HUES6 (cell line): ENCODE data around the gene OBSCN.
A peak's percentile ranks its signal among the peaks of the same experiment; 100 is the strongest.

ENCODE experiments used
- H3K27ac ChIP-seq: 2 replicates; pipeline ENCODE4 v1.7.0; 2013; ENCODE audit warnings: low read depth, mild to moderate bottlenecking, low read length, inconsistent platforms
- H3K27me3 ChIP-seq: 2 replicates; pipeline ENCODE4 v1.6.1; 2013; ENCODE audit warnings: low read length; ENCODE audit not compliant: control insufficient read depth, insufficient read depth
- H3K36me3 ChIP-seq: 2 replicates; pipeline ENCODE4 v1.6.1; 2013; ENCODE audit warnings: low read length; ENCODE audit not compliant: control insufficient read depth, insufficient read depth
- H3K4me1 ChIP-seq: 2 replicates; pipeline ENCODE4 v1.6.1; 2013; ENCODE audit warnings: low read length; ENCODE audit not compliant: control insufficient read depth, insufficient read depth
- H3K4me3 ChIP-seq: 2 replicates; pipeline ENCODE4 v1.5.1; 2013; ENCODE audit warnings: low read depth, low read length
- H3K9ac ChIP-seq: one replicate; pipeline ENCODE4 v1.6.1; 2013; ENCODE audit warnings: mild to moderate bottlenecking, low read length
- H3K9me3 ChIP-seq: 2 replicates; pipeline ENCODE4 v1.6.1; 2013; ENCODE audit warnings: low read depth, low read length; ENCODE audit not compliant: control insufficient read depth, insufficient read depth

OBSCN gene

DNA sequence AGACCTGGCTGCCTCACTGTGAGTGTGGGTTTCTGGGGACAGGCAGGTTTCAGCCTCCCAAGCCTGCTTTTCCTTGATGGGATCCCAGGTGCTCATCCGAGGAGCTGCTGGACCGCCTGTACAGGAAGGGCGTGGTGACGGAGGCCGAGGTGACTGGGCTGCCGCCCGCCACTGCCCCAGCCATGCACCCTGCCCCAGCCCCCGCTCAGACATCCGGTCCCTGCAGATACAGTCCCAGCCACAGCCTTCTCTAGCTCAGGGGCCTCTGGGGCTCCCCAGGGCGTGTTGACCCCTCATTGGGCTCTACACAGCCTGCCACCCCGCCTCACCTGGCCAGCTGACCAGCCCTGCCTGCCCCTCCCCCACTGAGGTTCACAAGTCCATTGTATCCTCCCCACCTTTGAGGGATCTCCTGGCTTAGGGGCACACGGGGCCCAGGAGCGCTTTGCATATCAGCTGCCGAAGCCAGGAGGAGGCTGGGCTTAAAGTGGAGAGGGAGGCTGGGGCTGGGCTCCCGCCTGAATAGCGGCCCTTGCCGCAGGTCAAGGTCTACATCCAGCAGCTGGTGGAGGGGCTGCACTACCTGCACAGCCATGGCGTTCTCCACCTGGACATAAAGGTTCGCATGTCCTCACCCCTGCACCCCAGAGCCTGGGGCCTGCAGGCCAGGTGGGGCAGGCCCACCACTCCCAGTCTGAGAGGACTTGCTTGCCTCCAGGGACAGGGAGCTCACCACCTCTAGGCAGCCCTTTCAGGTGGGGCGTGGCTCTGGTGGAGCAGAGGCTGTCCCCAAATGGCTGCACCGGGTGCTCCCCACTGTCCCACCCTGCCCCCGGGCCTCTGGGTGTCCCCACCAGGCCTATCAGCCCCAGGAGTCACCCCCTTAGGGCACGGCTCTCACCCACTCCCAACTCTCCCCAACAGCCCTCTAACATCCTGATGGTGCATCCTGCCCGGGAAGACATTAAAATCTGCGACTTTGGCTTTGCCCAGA lies 160.3 kb downstream of the OBSCN start:
- Histone ChIP-seq H3K9ac (no peak overlapping the region), H3K9me3 (no peaks in the 10 kb centered on the region), H3K4me1 (peaks cover 9% of the 10 kb centered on the region; the same call in 1 of the 2 replicates), H3K27ac (no peak overlapping the region), H3K36me3 (no peaks in the 10 kb centered on the region), H3K27me3 (peaks cover 3% of the 10 kb centered on the region; the same call in 1 of the 2 replicates), H3K4me3 (no peak overlapping the region)

DNA sequence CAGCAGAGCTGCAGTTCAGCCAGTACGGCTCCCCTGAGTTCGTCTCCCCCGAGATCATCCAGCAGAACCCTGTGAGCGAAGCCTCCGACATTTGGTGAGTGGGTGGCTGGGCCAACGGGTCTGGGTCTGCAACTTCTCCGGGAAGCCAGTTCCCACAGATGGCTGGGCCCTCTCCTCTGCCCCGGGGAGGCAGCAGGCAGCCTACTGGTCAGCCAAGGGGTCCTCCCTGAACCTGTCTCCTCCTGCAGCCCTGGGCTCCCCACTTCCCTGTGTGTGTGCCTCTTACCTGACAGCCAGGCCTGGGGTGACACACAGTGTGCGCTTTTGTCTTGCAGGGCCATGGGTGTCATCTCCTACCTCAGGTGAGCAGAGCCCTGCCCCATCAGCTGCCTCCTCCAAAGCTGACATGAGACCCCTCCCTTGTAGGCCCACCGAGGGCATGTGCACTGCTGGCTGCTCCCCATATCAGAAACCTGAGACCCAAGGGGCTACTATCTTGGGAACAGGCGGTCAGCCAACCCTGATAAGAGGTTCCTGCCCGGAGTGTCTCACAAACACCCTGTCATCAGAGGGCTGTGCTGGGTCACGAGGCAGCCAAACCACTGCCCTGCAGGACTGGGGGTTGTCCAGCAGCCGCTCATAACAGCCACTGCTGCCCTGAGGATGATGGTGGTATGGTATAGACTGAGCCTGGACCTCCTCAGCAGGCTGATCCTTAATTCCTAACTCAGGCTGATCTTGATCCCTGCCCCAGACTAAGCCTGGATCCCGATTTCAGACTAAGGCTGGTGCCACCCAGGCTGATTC lies 161.2 kb downstream of the OBSCN start:
- peaks cover 3% of the 10 kb centered on the region; the same call in 1 of the 2 replicates for H3K27me3 ChIP-seq
- no peak overlapping the region for H3K4me3 ChIP-seq
- peaks cover 9% of the 10 kb centered on the region; the same call in 1 of the 2 replicates for H3K4me1 ChIP-seq
- no peaks in the 10 kb centered on the region for H3K9me3 ChIP-seq
- no peak overlapping the region for H3K27ac ChIP-seq
- no peak overlapping the region for H3K9ac ChIP-seq
- no peaks in the 10 kb centered on the region for H3K36me3 ChIP-seq

DNA sequence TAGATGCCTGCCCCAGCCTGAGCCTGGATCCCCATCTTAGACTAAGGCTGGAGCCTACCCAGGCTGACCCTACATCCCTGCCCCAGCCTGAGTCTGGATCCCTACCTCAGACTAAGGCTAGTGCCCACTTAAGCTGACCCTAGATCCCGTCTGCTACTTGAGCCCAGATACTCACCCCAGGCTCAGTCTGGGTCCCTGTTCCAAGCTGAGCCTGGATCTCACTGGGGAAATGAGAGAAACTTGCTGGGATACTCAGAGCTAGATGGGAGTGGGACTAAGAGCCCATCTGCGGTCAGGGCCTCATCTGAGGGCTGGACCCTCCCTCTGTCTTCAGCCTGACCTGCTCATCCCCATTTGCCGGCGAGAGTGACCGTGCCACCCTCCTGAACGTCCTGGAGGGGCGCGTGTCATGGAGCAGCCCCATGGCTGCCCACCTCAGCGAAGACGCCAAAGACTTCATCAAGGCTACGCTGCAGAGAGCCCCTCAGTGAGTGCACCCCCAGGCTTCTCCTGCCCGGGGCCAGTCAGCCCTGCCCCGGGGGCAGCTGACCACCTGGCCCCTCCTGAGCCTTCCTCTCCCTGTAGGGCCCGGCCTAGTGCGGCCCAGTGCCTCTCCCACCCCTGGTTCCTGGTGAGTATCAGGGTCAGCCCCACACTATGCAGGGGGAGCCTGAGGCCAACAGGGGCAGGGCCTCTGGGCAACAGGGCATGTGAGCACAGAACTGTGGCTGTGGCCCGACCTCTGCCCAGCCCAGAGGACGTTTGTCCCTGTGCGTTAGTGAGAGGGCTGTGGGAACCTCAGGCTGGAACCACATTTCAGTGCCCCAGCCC lies 162.0 kb downstream of the OBSCN start:
- H3K4me3 ChIP-seq, result no peak overlapping the region
- peaks cover 3% of the 10 kb centered on the region; the same call in 1 of the 2 replicates for H3K27me3 ChIP-seq
- peaks cover 9% of the 10 kb centered on the region; the same call in 1 of the 2 replicates for H3K4me1 ChIP-seq
- no peak overlapping the region for H3K27ac ChIP-seq
- no peaks in the 10 kb centered on the region for H3K9me3 ChIP-seq
- H3K9ac ChIP-seq, result no peak overlapping the region
- H3K36me3 ChIP-seq, result no peaks in the 10 kb centered on the region

DNA sequence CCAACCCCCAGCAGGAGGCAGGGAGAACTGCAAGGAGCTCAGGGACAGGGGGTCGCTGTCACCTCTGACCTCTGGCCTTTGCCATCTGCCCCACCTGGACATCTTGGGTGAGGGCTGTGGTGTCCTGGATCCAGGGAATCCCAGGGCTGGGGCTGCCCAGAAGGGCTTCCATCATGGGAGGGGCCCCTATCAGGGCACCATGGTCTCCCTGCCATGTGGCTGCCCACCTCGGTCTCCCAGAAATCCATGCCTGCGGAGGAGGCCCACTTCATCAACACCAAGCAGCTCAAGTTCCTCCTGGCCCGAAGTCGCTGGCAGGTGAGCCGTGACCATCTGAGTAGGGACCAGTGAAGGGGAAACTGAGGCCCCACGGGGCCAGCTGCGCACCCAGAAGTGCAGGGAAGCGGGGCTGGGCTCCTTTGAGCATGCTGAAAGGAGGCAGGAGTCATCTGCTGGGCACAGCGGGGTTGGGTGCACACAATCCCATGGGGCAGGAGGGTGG lies 162.6 kb downstream of the OBSCN start:
- no peaks in the 10 kb centered on the region for H3K9me3 ChIP-seq
- H3K4me3 ChIP-seq, result no peak overlapping the region
- no peaks in the 10 kb centered on the region for H3K36me3 ChIP-seq
- no peak overlapping the region for H3K9ac ChIP-seq
- no peak overlapping the region for H3K27ac ChIP-seq
- peaks cover 3% of the 10 kb centered on the region; the same call in 1 of the 2 replicates for H3K27me3 ChIP-seq
- peaks cover 9% of the 10 kb centered on the region; the same call in 1 of the 2 replicates for H3K4me1 ChIP-seq

DNA sequence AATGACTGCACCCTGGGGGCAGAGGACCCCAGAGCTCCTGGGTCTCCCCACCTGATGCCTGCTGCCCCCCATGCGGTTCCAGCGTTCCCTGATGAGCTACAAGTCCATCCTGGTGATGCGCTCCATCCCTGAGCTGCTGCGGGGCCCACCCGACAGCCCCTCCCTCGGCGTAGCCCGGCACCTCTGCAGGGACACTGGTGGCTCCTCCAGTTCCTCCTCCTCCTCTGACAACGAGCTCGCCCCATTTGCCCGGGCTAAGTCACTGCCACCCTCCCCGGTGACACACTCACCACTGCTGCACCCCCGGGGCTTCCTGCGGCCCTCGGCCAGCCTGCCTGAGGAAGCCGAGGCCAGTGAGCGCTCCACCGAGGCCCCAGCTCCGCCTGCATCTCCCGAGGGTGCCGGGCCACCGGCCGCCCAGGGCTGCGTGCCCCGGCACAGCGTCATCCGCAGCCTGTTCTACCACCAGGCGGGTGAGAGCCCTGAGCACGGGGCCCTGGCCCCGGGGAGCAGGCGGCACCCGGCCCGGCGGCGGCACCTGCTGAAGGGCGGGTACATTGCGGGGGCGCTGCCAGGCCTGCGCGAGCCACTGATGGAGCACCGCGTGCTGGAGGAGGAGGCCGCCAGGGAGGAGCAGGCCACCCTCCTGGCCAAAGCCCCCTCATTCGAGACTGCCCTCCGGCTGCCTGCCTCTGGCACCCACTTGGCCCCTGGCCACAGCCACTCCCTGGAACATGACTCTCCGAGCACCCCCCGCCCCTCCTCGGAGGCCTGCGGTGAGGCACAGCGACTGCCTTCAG lies 163.3 kb downstream of the OBSCN start:
- H3K4me3 ChIP-seq, result no peak overlapping the region
- H3K9me3 ChIP-seq, result no peaks in the 10 kb centered on the region
- H3K9ac ChIP-seq, result no peak overlapping the region
- H3K27ac ChIP-seq, result no peak overlapping the region
- H3K36me3 ChIP-seq, result no peaks in the 10 kb centered on the region
- H3K27me3 ChIP-seq, result peaks cover 3% of the 10 kb centered on the region; the same call in 1 of the 2 replicates
- peaks cover 9% of the 10 kb centered on the region; the same call in 1 of the 2 replicates for H3K4me1 ChIP-seq

DNA sequence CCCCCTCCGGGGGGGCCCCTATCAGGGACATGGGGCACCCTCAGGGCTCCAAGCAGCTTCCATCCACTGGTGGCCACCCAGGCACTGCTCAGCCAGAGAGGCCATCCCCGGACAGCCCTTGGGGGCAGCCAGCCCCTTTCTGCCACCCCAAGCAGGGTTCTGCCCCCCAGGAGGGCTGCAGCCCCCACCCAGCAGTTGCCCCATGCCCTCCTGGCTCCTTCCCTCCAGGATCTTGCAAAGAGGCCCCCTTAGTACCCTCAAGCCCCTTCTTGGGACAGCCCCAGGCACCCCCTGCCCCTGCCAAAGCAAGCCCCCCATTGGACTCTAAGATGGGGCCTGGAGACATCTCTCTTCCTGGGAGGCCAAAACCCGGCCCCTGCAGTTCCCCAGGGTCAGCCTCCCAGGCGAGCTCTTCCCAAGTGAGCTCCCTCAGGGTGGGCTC lies 163.9 kb downstream of the OBSCN start:
- Histone ChIP-seq H3K9me3 (no peaks in the 10 kb centered on the region), H3K9ac (no peak overlapping the region), H3K36me3 (no peaks in the 10 kb centered on the region), H3K4me1 (peaks cover 9% of the 10 kb centered on the region; the same call in 1 of the 2 replicates), H3K27ac (no peak overlapping the region), H3K27me3 (no peaks in the 10 kb centered on the region), H3K4me3 (no peak overlapping the region)

DNA sequence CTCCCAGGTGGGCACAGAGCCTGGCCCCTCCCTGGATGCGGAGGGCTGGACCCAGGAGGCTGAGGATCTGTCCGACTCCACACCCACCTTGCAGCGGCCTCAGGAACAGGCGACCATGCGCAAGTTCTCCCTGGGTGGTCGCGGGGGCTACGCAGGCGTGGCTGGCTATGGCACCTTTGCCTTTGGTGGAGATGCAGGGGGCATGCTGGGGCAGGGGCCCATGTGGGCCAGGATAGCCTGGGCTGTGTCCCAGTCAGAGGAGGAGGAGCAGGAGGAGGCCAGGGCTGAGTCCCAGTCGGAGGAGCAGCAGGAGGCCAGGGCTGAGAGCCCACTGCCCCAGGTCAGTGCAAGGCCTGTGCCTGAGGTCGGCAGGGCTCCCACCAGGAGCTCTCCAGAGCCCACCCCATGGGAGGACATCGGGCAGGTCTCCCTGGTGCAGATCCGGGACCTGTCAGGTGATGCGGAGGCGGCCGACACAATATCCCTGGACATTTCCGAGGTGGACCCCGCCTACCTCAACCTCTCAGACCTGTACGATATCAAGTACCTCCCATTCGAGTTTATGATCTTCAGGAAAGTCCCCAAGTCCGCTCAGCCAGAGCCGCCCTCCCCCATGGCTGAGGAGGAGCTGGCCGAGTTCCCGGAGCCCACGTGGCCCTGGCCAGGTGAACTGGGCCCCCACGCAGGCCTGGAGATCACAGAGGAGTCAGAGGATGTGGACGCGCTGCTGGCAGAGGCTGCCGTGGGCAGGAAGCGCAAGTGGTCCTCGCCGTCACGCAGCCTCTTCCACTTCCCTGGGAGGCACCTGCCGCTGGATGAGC lies 164.5 kb downstream of the OBSCN start:
- Histone ChIP-seq H3K4me3 (no peak overlapping the region), H3K27me3 (peaks cover 3% of the 10 kb centered on the region), H3K27ac (no peak overlapping the region), H3K9me3 (no peaks in the 10 kb centered on the region), H3K9ac (no peak overlapping the region), H3K36me3 (no peaks in the 10 kb centered on the region), H3K4me1 (peaks cover 9% of the 10 kb centered on the region; the same call in 1 of the 2 replicates)

DNA sequence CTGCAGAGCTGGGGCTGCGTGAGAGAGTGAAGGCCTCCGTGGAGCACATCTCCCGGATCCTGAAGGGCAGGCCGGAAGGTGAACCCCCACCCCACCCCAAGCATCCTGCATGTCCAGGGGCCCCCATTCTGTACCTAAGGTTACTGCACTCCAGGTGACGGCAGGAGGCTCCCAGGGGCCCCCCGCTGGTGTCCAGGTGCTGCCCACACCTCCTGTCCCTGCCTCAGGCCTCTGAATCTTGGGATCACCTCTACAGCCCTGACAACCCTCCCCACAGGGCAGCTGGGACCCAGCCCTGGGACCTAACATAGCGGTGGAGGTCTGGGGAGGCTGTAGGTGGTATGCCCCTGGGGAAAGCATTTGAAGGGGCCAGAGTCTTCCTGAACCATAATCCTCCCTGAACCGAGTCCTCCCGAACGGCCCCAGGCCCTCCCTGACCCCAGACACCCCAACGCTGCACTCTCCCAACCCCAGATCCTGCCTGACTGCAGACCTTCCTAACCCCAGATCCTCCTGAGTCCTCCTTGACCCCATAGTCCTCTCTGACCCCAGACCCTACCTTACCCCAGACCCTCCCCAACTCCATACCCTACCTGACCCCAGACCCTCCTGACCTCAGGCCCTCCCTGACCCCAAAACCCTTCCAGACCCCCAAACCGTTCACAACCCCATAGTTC lies 165.3 kb downstream of the OBSCN start:
- Histone ChIP-seq H3K4me1 (peaks cover 1% of the 10 kb centered on the region; the same call in 1 of the 2 replicates), H3K9me3 (no peaks in the 10 kb centered on the region), H3K36me3 (no peaks in the 10 kb centered on the region), H3K4me3 (no peak overlapping the region), H3K9ac (peak overlapping the region; percentile 6), H3K27ac (no peak overlapping the region), H3K27me3 (peaks cover 8% of the 10 kb centered on the region)
